GM18519 (cell line): ENCODE results near the gene ZCCHC14.

Experiments
- ATAC-seq: cut with Tn5 transposase; IDR thresholded peaks from one replicate; pipeline ENCODE4 v1.9.1; 2021; ENCODE audit warnings: mild to moderate bottlenecking, moderate library complexity; ENCODE audit not compliant: unreplicated experiment, low FRiP score

ZCCHC14 gene

DNA sequence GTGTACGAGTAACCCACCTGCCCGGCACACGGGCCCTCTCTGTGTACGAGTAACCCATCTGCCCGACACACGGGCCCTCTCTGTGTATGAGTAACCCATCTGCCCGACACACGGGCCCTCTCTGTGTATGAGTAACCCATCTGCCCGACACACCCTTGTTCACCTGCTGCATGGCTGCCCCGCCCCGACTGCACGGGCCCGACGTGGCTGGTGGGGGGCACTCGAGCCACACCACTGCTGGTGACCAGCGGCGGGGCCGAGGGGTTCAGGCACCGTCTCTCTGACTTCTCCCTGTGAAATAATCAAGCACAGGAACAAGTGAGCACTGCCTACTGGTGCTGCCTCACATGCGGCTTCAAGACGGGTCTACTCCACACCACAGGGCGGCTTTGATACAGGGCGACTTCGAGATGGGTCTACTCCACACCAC, 78.6 kb downstream of the ZCCHC14 start:
- ATAC-seq = no peak

DNA sequence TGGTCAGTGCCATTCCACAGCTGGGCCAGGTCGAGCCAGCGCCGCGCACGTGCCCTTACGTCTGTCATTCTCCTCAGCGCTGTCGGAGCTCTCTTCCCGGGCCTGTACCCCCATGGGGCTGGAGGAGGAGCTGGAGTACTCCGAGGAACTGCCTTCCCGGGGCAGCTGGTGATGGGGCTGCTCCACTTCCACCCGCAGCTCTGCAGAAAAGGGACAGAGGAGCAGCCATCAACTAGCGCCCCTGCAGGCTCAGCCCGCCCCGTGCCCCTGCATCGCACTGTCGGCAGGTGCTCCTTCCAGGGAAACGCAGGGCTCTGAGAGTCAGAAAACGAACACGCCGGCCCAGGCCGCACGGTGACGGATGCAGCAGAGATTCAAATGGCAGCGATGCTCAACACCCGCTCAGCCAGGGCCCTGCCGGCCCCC, 79.8 kb downstream of the ZCCHC14 start:
- ATAC-seq = no peak

DNA sequence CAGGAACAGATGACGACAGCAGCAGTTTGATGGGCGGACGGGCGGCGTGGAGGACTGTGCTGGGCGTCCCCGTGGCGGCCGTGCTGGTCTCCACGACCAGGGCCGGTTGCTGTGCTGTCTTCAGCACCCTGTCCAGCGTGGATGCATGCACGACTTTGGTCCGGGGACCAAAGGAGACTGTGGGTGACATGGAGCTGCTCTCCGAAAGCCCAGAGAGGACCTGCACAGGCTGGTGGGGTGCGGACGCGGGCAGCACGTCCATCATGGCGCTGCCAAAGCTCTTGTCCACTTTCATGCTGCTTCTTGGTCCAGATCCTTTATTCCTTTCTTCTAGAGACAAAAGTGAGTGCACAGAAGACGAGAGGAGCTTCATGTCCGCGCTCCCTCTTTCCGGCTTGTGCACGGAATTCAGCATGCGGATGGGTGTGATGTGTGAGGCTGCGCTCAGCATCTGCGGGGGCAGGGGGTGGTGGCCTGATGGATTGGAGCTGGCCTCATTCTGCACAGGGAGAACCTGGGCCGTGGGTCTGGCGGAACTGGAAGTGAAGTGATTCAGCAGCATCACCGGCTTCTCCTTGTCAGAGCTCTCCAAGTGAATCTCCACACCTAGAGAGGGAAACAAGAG, 80.3 kb downstream of the ZCCHC14 start:
- no peak for ATAC-seq

DNA sequence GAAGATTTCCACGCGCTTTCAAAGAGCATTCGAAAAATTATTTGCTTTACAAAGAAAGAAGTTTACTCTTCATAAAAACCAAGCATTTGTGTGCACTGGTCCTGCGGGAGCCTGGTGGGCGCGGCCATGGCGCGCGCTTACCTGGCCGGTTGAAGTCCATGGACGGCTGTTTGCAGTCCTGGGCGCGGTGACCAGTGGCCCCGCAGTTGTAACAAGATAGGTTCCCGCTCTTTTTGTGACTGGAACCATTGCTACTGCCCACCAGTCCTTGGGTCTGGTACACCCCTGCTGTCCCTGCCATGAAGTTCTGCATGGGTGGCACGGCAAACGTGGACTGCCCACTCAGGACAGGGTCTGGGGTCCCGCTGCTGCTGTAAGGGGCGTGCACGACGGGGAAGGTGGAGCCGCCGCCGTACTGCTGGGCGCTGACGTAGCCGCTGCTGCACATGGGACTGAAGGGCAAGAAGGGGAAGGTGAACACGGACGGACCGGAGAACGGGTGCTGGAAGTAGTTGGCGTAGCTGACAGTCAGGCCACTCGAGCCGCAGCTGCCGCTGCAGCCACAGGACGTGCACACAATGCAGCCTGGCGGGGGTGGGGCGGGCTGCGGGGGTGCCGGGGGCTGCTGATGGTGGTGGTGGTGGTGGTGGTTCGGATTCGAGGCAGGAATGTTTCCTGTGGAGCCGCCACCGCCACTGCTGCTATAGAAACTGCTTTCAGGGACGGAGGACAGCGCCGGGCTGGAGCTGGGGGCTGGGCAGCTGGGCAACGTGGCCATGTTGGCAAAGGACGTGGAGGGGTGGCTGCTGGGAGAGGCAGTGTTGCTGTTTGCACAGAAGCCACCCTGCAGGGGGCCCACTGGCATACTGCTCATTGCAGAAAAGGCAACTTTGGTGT, 81.2 kb downstream of the ZCCHC14 start:
- ATAC-seq = no peak

DNA sequence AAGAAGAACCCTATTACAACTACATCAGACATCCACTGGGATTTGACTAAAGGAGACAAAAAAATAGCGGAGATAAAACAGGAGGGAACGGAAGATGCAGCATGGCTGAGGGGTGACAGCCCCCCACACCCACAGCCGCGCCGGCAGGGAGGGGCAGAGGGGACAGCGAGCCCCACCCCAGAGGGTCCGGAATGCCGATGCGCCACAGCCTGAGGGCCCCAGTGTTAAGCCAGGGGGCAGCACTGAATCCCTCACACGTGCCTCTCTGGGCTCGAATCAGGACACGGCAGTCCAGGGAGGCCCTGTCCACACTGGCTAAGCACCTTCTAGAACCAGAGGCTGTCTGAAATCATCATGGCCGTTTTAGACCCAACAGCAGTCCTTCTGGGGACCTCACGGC, 81.9 kb downstream of the ZCCHC14 start:
- ATAC-seq = no peak

DNA sequence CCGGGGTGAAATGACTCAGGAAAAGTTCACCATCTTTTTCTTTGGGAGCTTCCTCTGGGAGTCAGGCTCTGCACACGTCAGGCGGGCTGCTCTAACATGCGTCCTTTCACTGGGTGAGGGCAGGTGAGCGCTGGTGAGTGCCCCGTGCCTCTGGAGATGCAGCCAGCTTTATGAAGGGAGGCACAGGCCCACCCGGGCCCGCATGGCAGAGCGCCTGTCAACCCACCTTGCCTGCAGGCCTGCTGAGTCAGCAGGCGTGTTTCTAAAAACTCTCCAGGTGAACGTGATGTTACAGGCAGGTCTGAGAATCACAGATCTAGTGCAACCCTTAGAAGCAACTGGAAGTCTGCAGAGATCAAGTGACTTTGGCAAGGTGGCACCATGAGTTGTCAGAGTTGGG, 82.3 kb downstream of the ZCCHC14 start:
- no peak for ATAC-seq

DNA sequence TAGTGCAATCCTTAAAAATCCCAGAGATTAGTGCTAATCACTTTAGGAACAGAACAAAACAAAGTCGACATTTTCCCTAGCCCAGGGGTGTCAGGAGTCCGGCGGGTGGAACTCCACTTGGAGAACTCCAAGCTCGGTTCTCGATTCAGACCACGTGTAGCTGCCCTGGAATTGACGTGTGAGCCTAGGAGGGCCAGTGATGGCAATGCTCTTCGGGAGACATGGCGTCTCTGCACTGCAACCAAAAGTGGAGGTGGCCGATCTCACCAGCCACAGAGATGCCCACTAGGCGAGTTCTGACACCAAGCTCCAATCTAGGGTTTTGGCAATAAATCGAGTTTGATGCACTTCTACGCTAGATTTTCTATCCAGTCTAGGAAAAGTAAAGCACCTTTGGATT, 83.0 kb downstream of the ZCCHC14 start:
- ATAC-seq = no peak

DNA sequence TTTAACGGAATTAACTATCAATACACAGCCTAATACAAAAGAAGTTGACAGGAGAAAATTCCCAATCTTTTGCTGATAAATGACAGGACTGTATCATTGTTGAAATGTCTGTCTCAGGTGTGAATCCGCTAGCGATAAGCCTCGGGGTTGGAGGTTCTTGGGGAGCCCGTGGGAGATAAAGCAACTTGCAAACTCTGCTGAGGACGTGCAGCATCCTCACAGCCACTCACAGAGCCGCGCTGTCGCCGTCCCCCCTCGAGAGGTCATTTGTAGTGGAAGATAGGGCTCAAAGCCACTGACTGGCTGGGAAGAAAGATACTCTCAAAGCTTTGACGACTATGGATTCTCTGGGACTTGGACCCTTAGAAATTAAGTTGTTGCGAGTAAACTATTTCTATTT, 83.7 kb downstream of the ZCCHC14 start:
- ATAC-seq = no peak

DNA sequence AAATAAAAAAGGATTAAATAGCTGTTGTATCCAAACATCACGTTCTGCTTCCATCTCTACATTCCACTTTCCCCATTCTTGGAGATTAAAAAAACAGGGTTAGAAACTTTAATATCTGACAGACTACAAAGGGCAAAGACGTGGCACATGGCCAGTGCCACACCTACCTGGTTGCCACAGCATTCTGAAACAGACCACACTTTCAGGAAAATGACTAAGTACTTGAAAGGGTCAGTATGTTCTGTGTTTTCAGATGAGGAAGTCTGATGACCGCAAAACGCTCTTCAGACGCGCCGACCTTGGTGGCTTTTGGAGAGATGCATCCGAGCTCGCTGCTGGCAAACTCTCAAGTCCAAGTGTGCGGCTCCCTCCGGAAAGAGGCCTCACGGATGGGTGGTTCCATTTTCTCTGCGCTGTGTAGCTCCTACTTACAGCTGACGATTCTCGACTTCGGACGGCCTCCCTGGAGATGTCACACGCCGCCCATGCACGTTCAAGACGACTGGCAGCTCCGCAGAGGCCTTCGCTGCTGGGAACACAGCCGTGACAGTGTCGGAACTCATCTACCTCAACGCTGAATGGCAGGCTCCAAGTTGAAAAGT, 85.2 kb downstream of the ZCCHC14 start:
- no peak for ATAC-seq

DNA sequence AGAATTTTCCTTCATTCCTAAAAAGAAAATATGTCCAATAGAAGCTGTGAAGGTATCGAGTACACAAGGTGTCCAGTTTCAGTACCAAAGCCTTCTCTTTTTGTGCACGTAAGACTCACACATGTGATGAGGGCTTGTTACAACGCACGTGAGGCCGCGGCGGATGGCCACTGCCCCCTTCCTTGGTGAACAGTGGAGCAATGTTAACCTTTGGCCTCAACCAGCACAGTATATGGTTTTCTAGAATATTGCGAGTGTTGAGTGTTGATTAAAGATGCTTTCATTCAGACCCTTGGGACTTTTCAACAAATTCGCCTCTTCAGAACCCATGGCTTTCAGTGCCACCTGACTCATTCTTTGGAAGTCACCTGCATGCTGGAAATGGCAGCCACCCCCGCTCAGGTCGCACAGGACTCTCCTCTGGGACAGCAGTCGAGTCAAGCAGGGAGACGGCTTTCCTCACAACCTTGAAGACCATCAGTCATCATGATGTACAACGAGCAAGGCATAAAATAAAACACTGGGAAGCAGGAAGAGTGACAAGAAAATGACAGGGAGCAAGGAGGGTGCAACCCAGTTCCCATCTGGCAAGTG, 86.2 kb downstream of the ZCCHC14 start:
- ATAC-seq = no peak

DNA sequence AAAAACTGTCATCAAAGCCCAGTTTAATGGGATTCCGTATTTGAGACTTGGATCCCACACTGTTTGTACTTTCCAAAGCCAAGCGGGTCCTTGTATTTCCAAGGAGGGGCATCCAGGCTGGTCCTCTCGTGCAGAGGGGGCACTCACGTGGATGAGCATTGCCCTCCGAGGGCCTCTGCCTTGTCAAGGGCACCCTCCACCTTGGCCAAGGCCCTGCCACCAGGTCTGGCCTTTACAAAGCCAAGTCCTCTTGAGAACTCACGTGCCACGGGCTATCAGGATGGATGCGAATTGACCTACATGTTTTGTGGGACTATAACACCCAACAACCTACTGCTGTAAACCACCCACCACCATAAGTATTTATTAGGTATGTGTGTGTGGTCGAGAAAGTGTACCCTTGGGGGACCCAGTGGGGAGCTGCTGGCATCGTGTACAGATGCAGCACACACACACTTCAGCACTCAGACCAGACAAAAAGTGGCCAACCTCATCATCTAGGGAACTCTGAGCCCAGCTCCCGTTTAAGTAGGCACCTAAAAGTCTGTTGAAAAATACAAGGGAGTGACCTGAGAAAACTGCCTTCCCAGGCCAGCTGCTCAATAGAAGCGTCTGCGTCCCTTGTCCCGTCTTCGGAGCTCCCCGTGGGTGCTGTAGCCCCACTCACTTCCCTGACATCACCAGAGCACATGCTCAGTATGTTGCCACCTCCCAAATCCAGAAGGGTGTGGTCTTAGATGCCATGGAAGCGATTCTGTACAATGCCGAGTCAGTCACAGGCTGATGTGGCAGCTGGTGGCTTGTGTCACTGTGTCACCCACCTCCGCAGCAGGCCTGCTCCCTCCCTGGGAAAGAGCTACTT, 87.8 kb downstream of the ZCCHC14 start:
- no peak for ATAC-seq

DNA sequence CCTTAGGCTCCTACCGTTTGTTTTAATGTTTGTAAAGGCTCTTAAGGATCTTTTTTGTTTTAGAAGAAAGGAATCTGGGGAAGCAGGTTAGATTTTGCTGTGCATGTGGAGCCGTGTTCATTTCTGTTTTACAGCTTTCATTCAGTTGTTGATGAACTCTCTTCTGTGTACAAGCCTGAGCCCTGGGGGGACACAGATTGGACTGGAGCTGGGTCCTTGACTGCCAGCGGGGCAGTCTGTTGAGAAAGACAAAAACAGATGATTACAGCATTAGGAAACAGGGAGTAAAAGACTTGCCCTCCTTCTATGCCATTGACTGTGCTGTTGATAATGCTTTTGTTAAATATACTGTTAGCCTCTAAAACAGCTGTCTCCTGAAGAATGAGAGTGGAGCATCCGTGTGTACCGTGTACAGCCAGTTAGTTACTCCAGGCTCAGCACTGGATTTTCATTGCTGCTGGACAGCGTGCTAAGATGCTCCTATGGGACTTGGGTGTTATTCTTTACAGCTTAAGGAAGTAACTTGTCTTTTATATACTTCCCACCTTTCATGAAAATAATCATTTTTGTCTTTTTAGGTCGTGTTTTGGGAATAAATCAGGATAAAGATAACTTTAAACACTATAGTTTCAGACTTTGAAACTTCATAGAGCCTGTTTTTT, 97.5 kb downstream of the ZCCHC14 start:
- no peak for ATAC-seq

DNA sequence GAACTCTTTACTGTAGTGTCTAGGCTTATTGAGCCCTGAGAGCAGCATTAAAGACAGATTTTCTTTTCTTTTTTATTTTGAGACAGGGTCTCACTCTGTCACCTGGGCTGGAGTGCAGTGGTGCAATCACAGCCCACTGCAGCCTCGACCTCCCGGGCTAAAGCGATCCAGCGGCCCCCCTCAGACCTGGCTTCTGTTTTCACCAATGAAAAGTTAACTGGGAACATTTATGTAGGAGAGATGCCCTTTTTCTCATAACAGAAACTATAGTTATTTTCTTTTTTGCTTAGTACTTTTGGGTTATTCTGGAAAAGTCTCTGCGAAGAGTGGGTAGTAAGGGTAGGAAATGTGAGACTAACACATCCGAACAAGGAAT, 99.2 kb downstream of the ZCCHC14 start:
- no peak for ATAC-seq

DNA sequence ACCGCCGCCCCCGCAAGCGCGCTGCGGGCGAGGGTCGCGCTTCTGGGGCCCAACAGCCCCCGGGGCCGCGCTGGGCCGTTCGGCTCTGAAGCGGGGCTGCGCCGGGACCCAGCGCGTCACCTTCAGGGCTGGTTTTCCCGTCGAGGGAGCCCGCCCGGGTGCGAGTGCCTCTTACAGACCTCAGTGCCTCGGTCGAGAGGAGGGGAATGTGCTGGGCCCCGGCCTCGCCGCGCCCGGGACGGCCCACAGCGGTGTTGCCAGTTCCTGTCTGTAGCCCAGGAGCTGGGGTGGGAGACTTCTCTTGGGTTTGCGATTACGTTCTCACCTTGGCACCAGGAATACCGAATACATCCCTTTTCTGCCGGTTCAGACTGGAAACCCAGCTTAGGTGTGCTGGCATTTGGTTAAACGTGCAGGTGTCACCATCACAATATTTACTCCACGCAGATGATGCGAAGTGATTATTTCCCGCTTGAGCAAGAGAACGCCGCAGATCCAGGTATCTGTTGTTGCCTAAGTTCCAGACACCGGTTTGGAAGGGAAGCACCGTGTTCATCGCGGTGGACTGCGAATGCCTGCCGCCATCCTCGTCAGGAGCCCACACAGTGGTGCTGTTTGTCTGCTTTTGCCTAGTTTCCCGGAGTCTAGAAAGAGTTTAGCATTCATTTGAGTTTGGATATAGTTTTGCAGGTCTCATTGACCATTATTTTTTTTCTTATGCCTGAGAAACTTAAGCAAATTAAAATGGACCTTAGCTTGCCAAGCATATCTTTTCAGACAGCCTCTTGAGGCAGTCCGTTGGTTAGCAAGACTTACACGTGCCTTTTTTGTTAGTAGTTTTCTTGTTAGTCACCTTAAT, 99.8 kb downstream of the ZCCHC14 start:
- peak; percentile 1 for ATAC-seq

DNA sequence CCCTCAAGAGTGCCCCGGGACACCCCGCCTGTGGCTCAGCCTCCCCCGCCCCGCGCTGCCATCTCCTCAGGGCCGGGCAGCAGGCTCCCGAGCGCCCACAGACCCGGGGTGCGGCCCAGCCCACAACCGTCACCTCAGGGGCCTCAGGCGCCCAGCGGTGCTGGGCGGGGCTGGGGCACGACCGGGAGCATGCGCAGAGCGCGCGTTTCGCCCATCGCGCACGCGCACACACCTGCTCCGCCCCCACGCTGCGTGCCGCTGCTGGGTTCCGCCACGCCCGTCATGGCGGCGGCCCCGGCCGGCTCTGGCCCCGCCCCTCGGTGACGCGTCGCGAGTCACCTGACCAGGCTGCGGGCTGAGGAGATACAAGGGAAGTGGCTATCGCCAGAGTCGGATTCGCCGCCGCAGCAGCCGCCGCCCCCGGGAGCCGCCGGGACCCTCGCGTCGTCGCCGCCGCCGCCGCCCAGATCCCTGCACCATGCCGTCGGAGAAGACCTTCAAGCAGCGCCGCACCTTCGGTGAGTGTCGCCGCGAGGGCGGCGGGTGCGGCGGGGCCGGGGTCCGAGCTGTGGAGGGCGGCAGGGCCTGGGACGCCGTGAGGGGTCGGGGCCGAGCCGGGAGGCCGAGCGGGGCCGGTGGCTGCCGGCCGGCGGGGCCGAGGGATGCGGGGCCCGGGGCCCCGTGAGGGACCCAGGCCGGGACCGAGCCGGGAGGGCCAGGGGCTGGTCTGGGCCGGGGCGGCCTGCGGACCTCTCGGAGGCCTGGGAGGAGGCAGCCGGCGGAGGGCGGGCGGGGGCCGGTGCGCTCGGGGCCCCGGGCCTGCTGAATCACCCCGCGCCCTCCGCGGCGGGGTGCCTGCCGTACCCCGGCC, 100.6 kb downstream of the ZCCHC14 start, which contains the start of gene MAP1LC3B:
Gene MAP1LC3B (plus strand): TSS at position 387 of the 871 bp plus-strand sequence. CDS start 92 bp downstream, at position 479.
- peak; percentile 41 for ATAC-seq

DNA sequence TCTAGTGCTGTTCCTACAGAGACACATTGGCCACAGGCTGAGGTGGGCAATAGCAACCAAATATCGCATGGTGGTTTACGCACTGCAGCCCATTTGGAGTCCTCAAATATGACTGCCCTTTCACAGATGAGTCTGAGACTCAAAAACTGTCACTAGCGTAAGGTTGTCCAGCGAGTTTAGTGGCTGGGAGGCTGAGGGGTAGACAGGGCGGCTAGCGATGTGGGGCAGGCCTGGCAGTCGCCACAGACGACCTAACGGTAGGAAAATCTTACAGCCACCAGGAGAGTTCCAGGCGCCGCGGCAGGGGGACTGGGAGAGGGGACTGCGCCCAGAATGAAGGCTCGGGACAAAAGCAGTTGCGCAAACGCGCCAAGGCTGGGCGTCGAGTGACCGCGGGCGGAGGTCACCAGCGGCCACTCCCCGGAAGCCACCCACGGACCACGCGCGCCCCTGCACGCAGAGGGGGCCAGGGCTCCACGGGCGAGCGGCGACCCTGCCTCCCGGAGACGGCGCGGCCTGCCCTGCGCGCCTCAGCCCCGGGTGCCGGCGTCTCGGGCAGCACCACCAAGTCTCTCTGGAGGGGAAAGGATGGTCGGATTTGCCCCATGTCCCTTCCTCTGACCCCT, 101.4 kb downstream of the ZCCHC14 start:
- ATAC-seq = peak; percentile 8

DNA sequence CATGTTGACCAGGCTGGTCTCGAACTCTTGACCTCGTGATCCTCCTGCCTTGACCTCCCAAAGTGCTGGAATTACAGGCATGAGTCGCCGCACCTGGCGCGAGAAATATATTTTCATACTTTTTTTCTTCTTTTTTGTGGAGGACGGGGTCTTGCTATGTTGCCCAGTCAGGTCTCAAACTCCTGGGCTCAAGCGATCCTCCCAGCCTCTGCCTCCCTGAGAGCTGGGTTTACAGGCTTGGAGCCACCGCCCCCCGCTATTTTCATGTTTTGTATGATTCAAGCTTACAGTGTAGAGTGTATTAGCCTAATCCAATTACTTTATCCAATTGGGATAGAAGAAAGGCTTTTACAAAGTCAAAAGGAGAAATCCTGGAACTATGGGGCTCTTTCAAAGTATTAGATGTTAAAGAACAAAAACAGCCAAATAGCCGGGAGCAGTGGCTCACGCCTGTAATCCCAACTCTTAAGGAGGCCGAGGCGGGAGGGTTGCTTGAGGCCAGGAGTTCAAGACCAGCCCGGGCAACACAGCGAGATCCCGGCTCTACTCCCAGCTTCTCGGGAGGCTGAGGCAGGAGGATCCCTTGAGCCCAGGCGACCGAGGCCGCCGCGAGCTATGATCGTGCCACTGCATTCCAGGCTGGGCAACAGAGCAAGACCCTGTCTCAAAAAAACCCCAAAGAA, 102.0 kb downstream of the ZCCHC14 start:
- ATAC-seq = no peak
